ENCODE data around the gene DDC. TPM values are rescaled to one million over a fixed set of nuclear protein-coding genes. Genes with fewer than 3 reads are reported as not detected.

DDC gene, protein sequence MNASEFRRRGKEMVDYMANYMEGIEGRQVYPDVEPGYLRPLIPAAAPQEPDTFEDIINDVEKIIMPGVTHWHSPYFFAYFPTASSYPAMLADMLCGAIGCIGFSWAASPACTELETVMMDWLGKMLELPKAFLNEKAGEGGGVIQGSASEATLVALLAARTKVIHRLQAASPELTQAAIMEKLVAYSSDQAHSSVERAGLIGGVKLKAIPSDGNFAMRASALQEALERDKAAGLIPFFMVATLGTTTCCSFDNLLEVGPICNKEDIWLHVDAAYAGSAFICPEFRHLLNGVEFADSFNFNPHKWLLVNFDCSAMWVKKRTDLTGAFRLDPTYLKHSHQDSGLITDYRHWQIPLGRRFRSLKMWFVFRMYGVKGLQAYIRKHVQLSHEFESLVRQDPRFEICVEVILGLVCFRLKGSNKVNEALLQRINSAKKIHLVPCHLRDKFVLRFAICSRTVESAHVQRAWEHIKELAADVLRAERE
- 7.8 TPM for total RNA-seq
- polyA plus RNA-seq (ENCODE audit: insufficient read depth, low read depth, low replicate concordance) = 257 TPM
- long read RNA-seq, donor 1, transcript DDC-207 (15 exons, 2,041 nt) = major isoform, 6 of 13 reads
- long read RNA-seq, donor 1, partial matches to known transcripts = 6 of 13 reads
- long read RNA-seq, donor 1, other reads (novel, unspliced or antisense) = 0 of 13 reads
- long read RNA-seq, donor 2, transcript DDC-207 (15 exons, 2,041 nt) = major isoform, 10 of 36 reads
- long read RNA-seq, donor 2, partial matches to known transcripts = 25 of 36 reads
- long read RNA-seq, donor 2, other reads (novel, unspliced or antisense) = 0 of 36 reads
- long read RNA-seq, donor 3, transcript DDC-201 (15 exons, 1,938 nt) = minor isoform, 6 of 57 reads
- long read RNA-seq, donor 3, transcript DDC-207 (15 exons, 2,041 nt) = major isoform, 11 of 57 reads
- long read RNA-seq, donor 3, partial matches to known transcripts = 40 of 57 reads
- long read RNA-seq, donor 3, other reads (novel, unspliced or antisense) = 0 of 57 reads
- long read RNA-seq, donor 4, transcript DDC-207 (15 exons, 2,041 nt) = major isoform, 10 of 25 reads
- long read RNA-seq, donor 4, partial matches to known transcripts = 14 of 25 reads
- long read RNA-seq, donor 4, other reads (novel, unspliced or antisense) = 0 of 25 reads
- long read RNA-seq, donor 5 = 0 reads
- long read RNA-seq, donor 6, transcript DDC-207 (15 exons, 2,041 nt) = major isoform, 8 of 35 reads
- long read RNA-seq, donor 6, partial matches to known transcripts = 24 of 35 reads
- long read RNA-seq, donor 6, other reads (novel, unspliced or antisense) = 0 of 35 reads
- long read RNA-seq, donor 7, transcript DDC-207 (15 exons, 2,041 nt) = major isoform, 9 of 11 reads
- long read RNA-seq, donor 7, partial matches to known transcripts = 0 of 11 reads
- long read RNA-seq, donor 7, other reads (novel, unspliced or antisense) = 2 of 11 reads
- long read RNA-seq, donor 8, transcript DDC-207 (15 exons, 2,041 nt) = major isoform, 6 of 7 reads
- long read RNA-seq, donor 8, partial matches to known transcripts = 0 of 7 reads
- long read RNA-seq, donor 8, other reads (novel, unspliced or antisense) = 0 of 7 reads
- long read RNA-seq, donor 9, partial matches to known transcripts = 6 of 8 reads
- long read RNA-seq, donor 9, other reads (novel, unspliced or antisense) = 0 of 8 reads
- long read RNA-seq, donor 10, transcript DDC-207 (15 exons, 2,041 nt) = major isoform, 9 of 30 reads
- long read RNA-seq, donor 10, partial matches to known transcripts = 21 of 30 reads
- long read RNA-seq, donor 10, other reads (novel, unspliced or antisense) = 0 of 30 reads

DNA sequence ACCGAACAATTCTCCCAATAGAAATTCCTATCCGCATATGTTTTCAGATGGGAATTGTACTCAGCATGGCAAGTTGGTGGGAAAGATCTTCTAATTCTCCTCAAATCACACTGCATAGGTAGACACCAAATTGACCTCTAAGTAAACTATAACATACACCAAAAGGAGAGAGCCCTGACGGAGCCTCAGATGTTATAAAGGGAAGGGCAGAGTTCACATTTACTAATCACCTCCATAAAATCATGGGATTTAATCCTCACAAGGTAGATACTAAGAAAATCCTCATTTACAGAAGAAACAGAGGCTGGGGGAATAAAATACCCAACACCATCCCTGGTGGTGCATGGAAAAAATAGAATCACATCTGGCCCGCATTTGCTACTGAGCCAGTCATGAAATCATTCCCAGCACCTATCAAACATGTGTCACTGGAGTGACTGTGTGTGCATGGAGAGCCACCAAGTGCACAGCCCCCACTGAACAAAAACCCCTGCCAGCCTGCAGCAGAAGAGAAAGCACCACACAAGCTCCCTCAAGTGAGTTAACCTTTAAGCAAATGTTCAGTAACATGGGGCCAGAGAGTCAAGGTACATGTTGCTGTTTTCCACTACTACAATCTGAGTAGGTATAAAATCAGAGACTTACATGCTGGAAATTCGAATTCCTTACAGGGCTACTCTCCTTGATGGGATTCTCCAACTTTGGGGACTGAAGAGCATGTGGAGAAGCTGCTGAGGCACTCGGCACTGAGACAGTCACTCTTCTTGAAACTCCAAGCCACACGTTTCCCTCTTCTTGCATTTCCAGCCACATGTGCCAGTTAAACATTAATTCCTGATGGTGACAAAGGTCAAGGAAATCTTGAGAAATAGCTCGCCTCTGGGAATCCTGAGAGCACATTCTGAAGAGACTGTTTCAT lies at the start of gene DDC:
TSS of gene DDC (minus strand) at position 766 of the 919 bp plus-strand sequence. CDS start 21,320 bp downstream, outside the sequence.
- H3K9me3 ChIP-seq (ENCODE audit: control insufficient read depth in 2 of 3, insufficient read depth in 1 of 3, low read length in 3 of 3) = no peaks in the 10 kb centered on the region

DNA sequence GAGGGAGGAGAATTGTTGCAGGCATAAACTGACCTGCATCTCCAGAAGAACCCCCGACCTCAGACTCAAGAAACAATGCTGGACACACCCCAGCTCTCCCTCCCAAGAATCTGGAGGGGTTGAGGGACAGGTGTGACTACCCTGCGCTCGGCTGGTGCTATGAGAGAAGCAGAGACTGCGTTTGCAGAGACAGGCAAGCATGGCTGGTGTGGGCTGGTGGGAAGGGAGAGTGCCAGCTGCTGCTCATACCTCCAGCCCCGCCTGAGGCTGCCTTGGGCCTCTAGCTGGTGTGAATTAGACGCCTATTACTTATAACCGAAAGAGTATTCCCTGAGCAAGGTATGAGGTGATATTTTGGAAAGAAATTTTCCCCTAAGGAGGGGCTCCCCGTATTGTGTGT lies 48.3 kb upstream of the DDC start:
- H3K4me1 ChIP-seq (ENCODE audit: control insufficient read depth in 2 of 3, insufficient read depth in 2 of 3, low read depth in 1 of 3, low read length in 3 of 3) = peaks cover 0 to 3% (median 0%) of the 10 kb centered on the region in 3 donors
- TF ChIP-seq, protein P1, sequence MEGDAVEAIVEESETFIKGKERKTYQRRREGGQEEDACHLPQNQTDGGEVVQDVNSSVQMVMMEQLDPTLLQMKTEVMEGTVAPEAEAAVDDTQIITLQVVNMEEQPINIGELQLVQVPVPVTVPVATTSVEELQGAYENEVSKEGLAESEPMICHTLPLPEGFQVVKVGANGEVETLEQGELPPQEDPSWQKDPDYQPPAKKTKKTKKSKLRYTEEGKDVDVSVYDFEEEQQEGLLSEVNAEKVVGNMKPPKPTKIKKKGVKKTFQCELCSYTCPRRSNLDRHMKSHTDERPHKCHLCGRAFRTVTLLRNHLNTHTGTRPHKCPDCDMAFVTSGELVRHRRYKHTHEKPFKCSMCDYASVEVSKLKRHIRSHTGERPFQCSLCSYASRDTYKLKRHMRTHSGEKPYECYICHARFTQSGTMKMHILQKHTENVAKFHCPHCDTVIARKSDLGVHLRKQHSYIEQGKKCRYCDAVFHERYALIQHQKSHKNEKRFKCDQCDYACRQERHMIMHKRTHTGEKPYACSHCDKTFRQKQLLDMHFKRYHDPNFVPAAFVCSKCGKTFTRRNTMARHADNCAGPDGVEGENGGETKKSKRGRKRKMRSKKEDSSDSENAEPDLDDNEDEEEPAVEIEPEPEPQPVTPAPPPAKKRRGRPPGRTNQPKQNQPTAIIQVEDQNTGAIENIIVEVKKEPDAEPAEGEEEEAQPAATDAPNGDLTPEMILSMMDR (IDR thresholded peaks at IDR 0.05; ENCODE audit: borderline replicate concordance, extremely low read depth, insufficient read depth) = no peak
- H3K4me3 ChIP-seq (ENCODE audit: low read length in 3 of 3) = no peak overlapping the region
- no peak overlapping the region for H3K27ac ChIP-seq (ENCODE audit: low read depth in 2 of 2, low read length in 2 of 2)
- H3K9ac ChIP-seq (ENCODE audit: low read length in 3 of 3) = no peak overlapping the region
- DNase-seq (no peak), FAIRE-seq (no peak)
- H3K36me3 ChIP-seq (ENCODE audit: control insufficient read depth in 2 of 3, insufficient read depth in 3 of 3, low read length in 3 of 3) = peaks cover 5 to 65% (median 34%) of the 10 kb centered on the region in 3 donors
- no peaks in the 10 kb centered on the region for H3K27me3 ChIP-seq (ENCODE audit: control insufficient read depth, insufficient read depth, low read length)
- intact Hi-C loops (cut with DNase I) = no loop called here
- no peaks in the 10 kb centered on the region for H3K9me3 ChIP-seq (ENCODE audit: control insufficient read depth in 2 of 3, insufficient read depth in 1 of 3, low read length in 3 of 3)

More for the DNA sequence above, at the start of gene DDC:
- Histone ChIP-seq H3K9ac (ENCODE audit: low read length in 3 of 3) (peak within 1 kb of the TSS in 1 of 3 donors; percentile 77), H3K36me3 (ENCODE audit: control insufficient read depth in 2 of 3, insufficient read depth in 3 of 3, low read length in 3 of 3) (no peaks in the 10 kb centered on the region), H3K27me3 (ENCODE audit: control insufficient read depth, insufficient read depth, low read length) (no peaks in the 10 kb centered on the region), H3K27ac (ENCODE audit: low read depth in 2 of 2, low read length in 2 of 2) (peak within 1 kb of the TSS; percentile 63 to 65), H3K4me3 (ENCODE audit: low read length in 3 of 3) (peak within 1 kb of the TSS; percentile 35 to 76 (median 74)), H3K4me1 (ENCODE audit: control insufficient read depth in 2 of 3, insufficient read depth in 2 of 3, low read depth in 1 of 3, low read length in 3 of 3) (peaks cover 0 to 6% (median 0%) of the 10 kb centered on the region in 3 donors)
- intact Hi-C loops (cut with DNase I) = no loop called here
- no peak for FAIRE-seq
- TF ChIP-seq, protein P1 (IDR thresholded peaks at IDR 0.05; ENCODE audit: borderline replicate concordance, extremely low read depth, insufficient read depth) = no peak
- DNase-seq = peak in 3 of 5 donors; percentile 29 to 81 (median 76)

All from kidney (tissue), 22 donors.